Osteoblast (primary cell): ENCODE results near the gene KCNG1. TPM values are rescaled to one million over a fixed set of nuclear protein-coding genes. Genes with fewer than 3 reads are reported as not detected.
"Not testable (repeated sequence)": the region's sequence is repeated elsewhere in the genome, so short reads cannot be mapped to it uniquely, and the experiment has no call there.

Experiments used
- DNase-seq: peaks from one replicate; pipeline ENCODE4 v3.0.0; 2011; ENCODE audit warnings: low spot score, mixed read lengths; ENCODE audit not compliant: insufficient read length; ENCODE audit errors: missing footprints
- H2AFZ ChIP-seq: 2 replicates; pipeline ENCODE4 v1.6.0; 2011; ENCODE audit warnings: mild to moderate bottlenecking, low read length
- H3K27ac ChIP-seq: 2 replicates; pipeline ENCODE4 v1.5.1; 2011; ENCODE audit warnings: mild to moderate bottlenecking, low read depth, low read length, moderate library complexity
- H3K27me3 ChIP-seq: 2 replicates; pipeline ENCODE4 v1.6.0; 2012; ENCODE audit warnings: mild to moderate bottlenecking, control low read depth, inconsistent platforms, low read length, moderate library complexity; ENCODE audit not compliant: insufficient read depth
- H3K36me3 ChIP-seq: 2 replicates; pipeline ENCODE4 v1.5.1; 2011; ENCODE audit warnings: mild to moderate bottlenecking, low read length, control low read depth, moderate library complexity; ENCODE audit not compliant: insufficient read depth
- H3K4me1 ChIP-seq: 2 replicates; pipeline ENCODE4 v1.5.1; 2011; ENCODE audit warnings: mild to moderate bottlenecking, low read length, control low read depth, moderate library complexity; ENCODE audit not compliant: insufficient read depth
- H3K4me2 ChIP-seq: 2 replicates; pipeline ENCODE4 v1.6.0; 2011; ENCODE audit warnings: mild to moderate bottlenecking, low read length; ENCODE audit not compliant: insufficient read depth
- H3K4me3 ChIP-seq: fragments of 200-600 bp; sonication (generic); 3 replicates; pipeline ENCODE4 v1.5.1; 2012; ENCODE audit warnings: mild to moderate bottlenecking, low read length, inconsistent platforms; ENCODE audit not compliant: insufficient read depth
- H3K79me2 ChIP-seq: 2 replicates; pipeline ENCODE4 v1.6.0; 2012; ENCODE audit warnings: mild to moderate bottlenecking, low read length, control low read depth, inconsistent platforms; ENCODE audit not compliant: insufficient read depth
- H3K9me3 ChIP-seq: 2 replicates; pipeline ENCODE4 v1.5.1; 2011; ENCODE audit warnings: low read depth, low read length, control low read depth
- H4K20me1 ChIP-seq: 2 replicates; pipeline ENCODE4 v1.6.0; 2012; ENCODE audit warnings: mild to moderate bottlenecking, low read length, control low read depth; ENCODE audit not compliant: insufficient read depth
- CTCF ChIP-seq: IDR thresholded peaks from 2 replicates; pipeline ENCODE4 v1.5.1; 2011; ENCODE audit warnings: mild to moderate bottlenecking, low read depth, low read length, moderate library complexity; ENCODE audit errors: extremely low read depth
- total RNA-seq: library from RNA; depleted of rRNA; stranded (reverse); fragments of >200 nt; gene quantifications from 2 replicates; pipeline ENCODE4 v1.2.3, GENCODE V29; 2012

The KCNG1 gene
- total RNA-seq, 1 donor, result 16.3 TPM

- Histone ChIP-seq H3K4me2 (no peak overlapping the region), H3K27me3 (peaks cover 40% of the 10 kb centered on the region), H4K20me1 (no peaks in the 10 kb centered on the region), H3K79me2 (no peaks in the 10 kb centered on the region), H3K9me3 (peaks cover 2% of the 10 kb centered on the region), H2AFZ (no peak overlapping the region), H3K4me3 (no peak overlapping the region), H3K4me1 (no peaks in the 10 kb centered on the region), H3K36me3 (no peaks in the 10 kb centered on the region), H3K27ac (no peak overlapping the region)
- no peak for TF ChIP-seq CTCF
- DNase-seq, result no peak
Observed at GRCh38 chr20:51050531-51051075, 27.7 kb upstream of the KCNG1 start.

- H3K9me3 ChIP-seq, result peaks cover 2% of the 10 kb centered on the region
- no peak overlapping the region for H2AFZ ChIP-seq
- DNase-seq, result no peak
- peaks cover 23% of the 10 kb centered on the region for H3K27me3 ChIP-seq
- H3K36me3 ChIP-seq, result no peaks in the 10 kb centered on the region
- no peak overlapping the region for H3K27ac ChIP-seq
- no peaks in the 10 kb centered on the region for H3K79me2 ChIP-seq
- no peak overlapping the region for H3K4me2 ChIP-seq
- peaks cover 9% of the 10 kb centered on the region for H3K4me1 ChIP-seq
- H3K4me3 ChIP-seq, result no peak overlapping the region
- TF ChIP-seq CTCF, result no peak
- H4K20me1 ChIP-seq, result no peaks in the 10 kb centered on the region
Observed at GRCh38 chr20:51046021-51046985, 23.4 kb upstream of the KCNG1 start.

GRCh38 chr20:51045492-51045891 lies 22.6 kb upstream of the KCNG1 start:
- H3K4me3 ChIP-seq, DNase-seq, H3K36me3 ChIP-seq: not testable (repeated sequence)

GRCh38 chr20:51044796-51045195 lies 21.9 kb upstream of the KCNG1 start:
- DNase-seq, result no peak
- peaks cover 8% of the 10 kb centered on the region for H3K27me3 ChIP-seq
- no peak for TF ChIP-seq CTCF
- no peaks in the 10 kb centered on the region for H3K36me3 ChIP-seq
- no peaks in the 10 kb centered on the region for H3K79me2 ChIP-seq
- no peak overlapping the region for H2AFZ ChIP-seq
- H3K27ac ChIP-seq, result no peak overlapping the region
- peaks cover 9% of the 10 kb centered on the region for H3K4me1 ChIP-seq
- no peaks in the 10 kb centered on the region for H4K20me1 ChIP-seq
- peaks cover 2% of the 10 kb centered on the region for H3K9me3 ChIP-seq
- no peak overlapping the region for H3K4me3 ChIP-seq
- H3K4me2 ChIP-seq, result no peak overlapping the region

More at GRCh38 chr20:51045492-51045891, 22.6 kb upstream of the KCNG1 start:
- H3K27ac ChIP-seq, H4K20me1 ChIP-seq, H2AFZ ChIP-seq, H3K9me3 ChIP-seq, H3K4me1 ChIP-seq, H3K79me2 ChIP-seq, H3K4me2 ChIP-seq: not testable (repeated sequence)
- peaks cover 15% of the 10 kb centered on the region for H3K27me3 ChIP-seq
